GM21717 (cell line): ENCODE measurements around the gene RRP15.
"Not testable (repeated sequence)": the region's sequence is repeated elsewhere in the genome, so short reads cannot be mapped to it uniquely, and the experiment has no call there.

Source experiments
- ATAC-seq: cut with Tn5 transposase; IDR thresholded peaks from one replicate; pipeline ENCODE4 v1.9.1; 2021; ENCODE audit warnings: mild to moderate bottlenecking, moderate library complexity; ENCODE audit not compliant: unreplicated experiment

RRP15 gene

GRCh38 chr1:218294546-218294945 is 9.5 kb downstream of the RRP15 start:
- ATAC-seq = no peak

- no peak for ATAC-seq
Measured at GRCh38 chr1:218296162-218296561, 11.1 kb downstream of the RRP15 start.

GRCh38 chr1:218297461-218297860 is 12.4 kb downstream of the RRP15 start:
- ATAC-seq = no peak

- no peak for ATAC-seq
Measured at GRCh38 chr1:218297867-218298266, 12.8 kb downstream of the RRP15 start.

GRCh38 chr1:218298398-218298797 is 13.3 kb downstream of the RRP15 start:
- no peak for ATAC-seq

GRCh38 chr1:218299416-218299815 is 14.3 kb downstream of the RRP15 start:
- ATAC-seq = no peak

- ATAC-seq = no peak
Measured at GRCh38 chr1:218301217-218301616, 16.1 kb downstream of the RRP15 start.

GRCh38 chr1:218302155-218302554 is 17.1 kb downstream of the RRP15 start:
- no peak for ATAC-seq

GRCh38 chr1:218303176-218303879 is 18.2 kb downstream of the RRP15 start:
- no peak for ATAC-seq

GRCh38 chr1:218304281-218305039 is 19.4 kb downstream of the RRP15 start:
- ATAC-seq = no peak

GRCh38 chr1:218305472-218306064 is 20.5 kb downstream of the RRP15 start:
- ATAC-seq = no peak

GRCh38 chr1:218312509-218312908 is 27.4 kb downstream of the RRP15 start:
- ATAC-seq = no peak

- no peak for ATAC-seq
Measured at GRCh38 chr1:218314316-218314715, 29.2 kb downstream of the RRP15 start.

GRCh38 chr1:218315638-218316037 is 30.5 kb downstream of the RRP15 start:
- no peak for ATAC-seq

GRCh38 chr1:218317061-218317460 is 32.0 kb downstream of the RRP15 start:
- ATAC-seq = no peak

GRCh38 chr1:218320182-218320581 is 35.1 kb downstream of the RRP15 start:
- ATAC-seq = not testable (repeated sequence)

- ATAC-seq = no peak
Measured at GRCh38 chr1:218322762-218323161, 37.7 kb downstream of the RRP15 start.

GRCh38 chr1:218323568-218324225 is 38.6 kb downstream of the RRP15 start:
- ATAC-seq = no peak

GRCh38 chr1:218324226-218324580 is 39.1 kb downstream of the RRP15 start:
- ATAC-seq = no peak

- ATAC-seq = no peak
Measured at GRCh38 chr1:218328769-218329168, 43.7 kb downstream of the RRP15 start.

- no peak for ATAC-seq
Measured at GRCh38 chr1:218330043-218330623, 45.0 kb downstream of the RRP15 start.
